Large intestine (tissue), 3 donors: ENCODE results near the gene AMOTL1. TPM values are rescaled to one million over a fixed set of nuclear protein-coding genes. Genes with fewer than 3 reads are reported as not detected.

ENCODE experiments used
- DNase-seq, 2 donors: peaks; one replicate each; pipeline versions ENCODE4 v3.0.0 to v3.0.0-alpha.2; 2013
- H3K27ac ChIP-seq: one replicate; pipeline ENCODE4 v1.5.1; 2013; ENCODE audit warnings: low read length
- H3K27me3 ChIP-seq: 2 replicates; pipeline ENCODE4 v1.6.1; 2013; ENCODE audit warnings: low read length; ENCODE audit not compliant: control insufficient read depth, insufficient read depth
- H3K36me3 ChIP-seq: 2 replicates; pipeline ENCODE4 v1.6.1; 2013; ENCODE audit warnings: low read length; ENCODE audit not compliant: control insufficient read depth, insufficient read depth
- H3K4me1 ChIP-seq: one replicate; pipeline ENCODE4 v1.6.1; 2013; ENCODE audit warnings: low read length; ENCODE audit not compliant: control insufficient read depth, insufficient read depth
- H3K4me3 ChIP-seq: one replicate; pipeline ENCODE4 v1.5.1; 2013; ENCODE audit warnings: low read length
- H3K9me3 ChIP-seq: one replicate; pipeline ENCODE4 v1.6.1; 2013; ENCODE audit warnings: mild to moderate bottlenecking, low read depth, low read length, moderate library complexity; ENCODE audit not compliant: control insufficient read depth
- WGBS: methylation state at CpG from one replicate; pipeline ENCODE4 v1.1.5; 2013; ENCODE audit warnings: low lambda C conversion rate; ENCODE audit not compliant: insufficient coverage; 5-methylcytosine and 5-hydroxymethylcytosine counted together
- polyA plus RNA-seq: library from polyadenylated mRNA; unstranded; fragments of 120-200 nt; gene quantifications from one replicate; pipeline ENCODE4 v1.2.1, GENCODE V29; 2013

The AMOTL1 gene
- polyA plus RNA-seq, 1 donor: 15.5 TPM

DNA sequence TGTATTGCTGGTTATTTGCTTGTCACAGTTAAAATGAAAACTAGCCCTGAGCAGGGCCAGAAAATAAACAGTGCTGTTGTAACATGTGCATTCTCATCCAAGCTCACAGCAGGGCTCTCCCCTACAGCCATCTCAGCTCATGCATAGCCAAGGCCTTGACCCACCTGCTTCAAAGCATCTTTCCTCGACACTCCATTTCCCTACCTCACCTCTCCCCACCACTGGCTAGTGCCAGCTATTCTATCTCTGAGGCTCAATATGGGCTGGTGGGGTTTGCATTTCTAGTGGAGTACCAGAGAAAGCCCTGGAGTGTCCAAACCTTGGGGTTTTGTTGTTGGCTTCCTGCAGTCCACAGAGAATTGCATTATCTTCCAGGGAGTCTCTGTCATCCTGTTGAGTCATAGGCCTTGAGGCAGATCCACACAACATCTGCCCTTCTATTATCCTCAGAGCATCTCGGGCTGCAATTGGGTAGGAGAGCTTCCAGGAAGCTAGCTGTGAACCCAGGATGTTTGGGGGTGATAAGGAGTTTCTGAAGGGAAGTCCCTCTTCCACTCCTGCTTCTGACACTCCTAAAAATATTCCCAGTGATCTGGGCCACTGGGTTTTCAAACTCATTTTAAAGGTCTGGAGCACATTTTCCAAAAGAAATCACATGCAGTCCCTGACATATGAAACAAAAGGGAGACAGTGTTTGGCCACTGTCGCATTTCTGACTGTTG, 36.1 kb upstream of the AMOTL1 start:
- no peak for DNase-seq
- no peaks in the 10 kb centered on the region for H3K36me3 ChIP-seq
- H3K9me3 ChIP-seq: no peaks in the 10 kb centered on the region
- no peak overlapping the region for H3K27ac ChIP-seq
- no peaks in the 10 kb centered on the region for H3K27me3 ChIP-seq
- no CpG with 5 or more reads among the region's 3 CpGs for WGBS
- no peak overlapping the region for H3K4me3 ChIP-seq
- peaks cover 25% of the 10 kb centered on the region for H3K4me1 ChIP-seq

DNA sequence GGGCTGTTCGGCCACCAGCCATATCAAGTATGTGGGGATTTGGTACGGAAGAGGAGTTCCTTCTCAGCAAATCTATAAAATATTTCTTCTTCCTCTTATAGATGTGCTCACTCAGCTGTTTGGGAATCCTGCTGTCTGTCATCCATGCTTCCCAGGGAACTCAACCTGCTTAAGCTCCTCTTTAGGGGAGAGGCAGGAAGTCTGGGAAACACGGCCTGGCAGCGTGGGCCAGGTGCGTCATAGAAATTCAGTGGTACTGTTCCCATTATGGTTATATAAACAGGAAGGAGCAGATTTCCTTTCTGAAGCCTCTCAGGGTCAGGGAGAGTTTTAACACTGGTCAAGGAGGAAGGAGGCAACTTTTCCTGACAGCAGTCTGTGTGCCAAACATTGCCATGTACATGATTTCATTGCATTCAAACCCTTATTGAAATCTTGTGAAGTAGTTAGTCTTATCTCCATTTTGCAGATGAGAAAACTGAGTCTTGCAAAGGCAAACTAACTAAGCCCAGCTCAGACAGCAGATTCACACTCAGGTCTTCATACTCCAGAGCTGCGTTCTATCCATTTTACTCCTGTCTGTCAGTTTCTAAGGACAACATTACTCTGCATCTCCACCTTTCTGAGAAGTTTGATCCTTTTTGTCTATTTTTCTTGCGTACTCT, 35.4 kb upstream of the AMOTL1 start:
- H3K4me3 ChIP-seq: no peak overlapping the region
- no peaks in the 10 kb centered on the region for H3K9me3 ChIP-seq
- H3K27me3 ChIP-seq: no peaks in the 10 kb centered on the region
- peak in 1 of 2 donors; percentile 27 for DNase-seq
- no peaks in the 10 kb centered on the region for H3K36me3 ChIP-seq
- 100% methylated on average over 1 of the region's 7 CpGs for WGBS
- peaks cover 30% of the 10 kb centered on the region for H3K4me1 ChIP-seq
- H3K27ac ChIP-seq: no peak overlapping the region

DNA sequence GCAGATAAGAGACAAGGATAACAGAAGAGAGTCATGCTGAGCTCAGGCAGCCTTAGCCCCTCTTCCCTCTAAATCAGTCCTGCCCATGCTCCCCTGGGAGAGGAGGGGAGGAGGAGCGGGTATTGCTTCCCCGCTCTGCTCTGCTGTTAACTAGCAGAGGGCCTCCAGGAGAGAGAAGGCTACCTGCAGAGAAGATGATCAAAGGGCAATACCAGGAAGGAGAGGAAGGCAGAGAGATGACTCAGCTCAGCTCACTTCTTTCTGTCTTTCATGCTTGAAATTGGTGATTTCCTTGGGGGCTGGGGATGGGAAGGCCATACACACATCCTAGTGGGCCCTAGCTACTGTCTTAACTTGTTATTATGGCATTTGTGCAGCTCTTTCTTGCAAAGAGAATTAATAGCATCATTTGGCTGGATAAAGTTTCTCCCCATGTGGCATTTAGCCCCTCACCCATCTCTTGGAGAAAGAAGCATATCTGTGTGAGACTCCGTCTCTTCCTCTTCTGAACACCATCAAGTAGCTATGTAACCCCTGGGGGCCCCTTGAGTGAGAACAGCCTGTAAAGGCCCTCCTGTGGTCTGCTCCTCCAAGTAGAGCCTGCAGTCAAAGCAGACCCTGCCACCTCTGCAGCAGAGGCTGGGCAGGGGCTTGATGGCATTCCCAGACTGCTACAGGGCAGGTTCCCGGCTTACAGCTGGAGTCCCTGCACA, 33.4 kb upstream of the AMOTL1 start:
- no CpG with 5 or more reads among the region's 4 CpGs for WGBS
- peak in 1 of 2 donors; percentile 58 for DNase-seq
- Histone ChIP-seq H3K36me3 (no peaks in the 10 kb centered on the region), H3K27me3 (peaks cover 6% of the 10 kb centered on the region), H3K27ac (peak overlapping the region; percentile 14), H3K4me1 (peaks cover 24% of the 10 kb centered on the region), H3K4me3 (no peak overlapping the region), H3K9me3 (no peaks in the 10 kb centered on the region)

DNA sequence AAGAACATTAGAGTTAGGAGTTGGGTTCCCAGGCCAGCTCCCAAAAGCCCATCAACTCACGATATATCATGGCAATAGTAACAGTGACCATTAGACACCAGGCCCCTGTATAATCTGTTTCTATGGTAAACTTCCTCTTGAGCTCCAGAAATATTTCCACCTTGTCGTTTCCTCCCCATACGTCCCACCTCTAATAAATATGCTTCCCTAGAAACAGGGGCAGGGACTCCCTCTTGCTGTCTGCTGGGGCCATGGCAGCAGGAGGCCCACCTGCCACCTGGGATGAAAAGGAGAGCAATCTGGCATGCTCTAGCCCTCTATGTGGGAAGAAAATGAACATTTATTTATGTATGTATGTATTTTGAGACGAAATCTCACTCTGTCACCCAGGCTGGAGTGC, 32.2 kb upstream of the AMOTL1 start:
- Histone ChIP-seq H3K27ac (no peak overlapping the region), H3K27me3 (peaks cover 16% of the 10 kb centered on the region), H3K4me1 (peaks cover 31% of the 10 kb centered on the region), H3K4me3 (no peak overlapping the region), H3K9me3 (peaks cover under 1% of the 10 kb centered on the region), H3K36me3 (no peaks in the 10 kb centered on the region)
- DNase-seq: no peak
- 100% methylated on average over 1 of the region's 4 CpGs for WGBS

DNA sequence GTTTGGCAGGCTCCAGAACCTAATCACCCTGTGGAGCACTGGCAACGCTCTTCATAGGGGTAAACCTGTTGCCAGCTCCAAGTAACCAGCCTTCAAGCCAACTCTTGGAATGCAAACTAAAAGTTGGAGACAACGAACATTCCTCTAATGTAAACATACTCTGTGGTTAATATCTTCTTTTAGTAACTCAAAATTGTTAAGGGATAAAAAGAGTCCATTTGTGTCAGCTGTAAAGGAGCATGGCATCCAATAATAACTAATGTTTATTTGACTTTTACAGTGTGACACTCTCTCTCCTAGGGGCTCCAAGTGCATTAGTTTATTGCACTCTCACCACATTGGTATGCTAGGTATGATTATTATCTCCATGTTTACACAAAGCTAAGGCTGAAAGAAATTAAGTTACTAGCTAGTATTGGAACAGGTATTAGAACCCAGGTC, 31.0 kb upstream of the AMOTL1 start:
- WGBS: no CpG with 5 or more reads among the region's 2 CpGs
- no peaks in the 10 kb centered on the region for H3K36me3 ChIP-seq
- peaks cover 22% of the 10 kb centered on the region for H3K27me3 ChIP-seq
- peaks cover 36% of the 10 kb centered on the region for H3K4me1 ChIP-seq
- no peak overlapping the region for H3K27ac ChIP-seq
- DNase-seq: peak in 1 of 2 donors; percentile 26
- H3K9me3 ChIP-seq: peaks cover 3% of the 10 kb centered on the region
- H3K4me3 ChIP-seq: no peak overlapping the region

DNA sequence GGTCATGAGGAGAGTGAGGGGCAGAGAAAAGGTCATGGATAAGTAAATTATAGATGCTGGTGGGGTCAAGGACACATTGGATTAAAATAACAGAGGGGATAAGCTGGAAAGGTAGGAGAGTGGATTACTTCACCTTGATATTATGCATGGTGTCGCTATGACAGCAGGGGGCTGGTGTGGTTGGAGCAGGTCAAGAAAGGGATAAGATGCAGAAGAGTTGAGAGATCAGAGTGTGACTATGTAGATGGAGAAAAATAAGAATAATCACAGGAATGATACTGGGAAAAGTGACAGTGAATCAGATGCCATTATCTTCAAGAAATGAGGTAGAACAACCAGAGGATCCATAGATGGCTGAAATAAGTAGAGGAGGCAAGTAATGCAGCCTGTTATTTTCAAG, 29.4 kb upstream of the AMOTL1 start:
- Histone ChIP-seq H3K36me3 (no peaks in the 10 kb centered on the region), H3K27ac (no peak overlapping the region), H3K9me3 (peaks cover 3% of the 10 kb centered on the region), H3K27me3 (peaks cover 22% of the 10 kb centered on the region), H3K4me1 (peaks cover 36% of the 10 kb centered on the region), H3K4me3 (no peak overlapping the region)
- no peak for DNase-seq
- no CpG with 5 or more reads among the region's 1 CpG for WGBS

DNA sequence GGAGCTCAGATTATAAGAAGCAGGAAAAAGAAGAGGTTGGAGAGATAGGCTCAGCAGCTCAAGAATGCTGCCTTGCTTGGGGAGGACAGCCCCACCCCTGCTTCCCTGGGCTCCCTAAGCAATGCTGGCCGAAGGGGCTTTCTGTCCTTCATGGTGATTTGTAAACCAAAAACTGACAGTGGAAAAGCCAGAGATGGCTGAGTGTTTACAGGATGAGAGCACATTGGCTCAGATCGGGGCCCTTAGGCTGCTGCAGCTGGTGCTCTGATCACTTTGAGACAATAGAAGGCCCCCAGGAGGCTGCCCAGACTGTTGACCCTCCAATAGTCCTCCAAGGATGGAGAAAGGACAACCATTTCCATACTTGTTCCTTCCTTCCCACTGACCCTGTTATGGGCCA, 28.8 kb upstream of the AMOTL1 start:
- Histone ChIP-seq H3K36me3 (no peaks in the 10 kb centered on the region), H3K27ac (no peak overlapping the region), H3K4me3 (no peak overlapping the region), H3K9me3 (peaks cover 3% of the 10 kb centered on the region), H3K4me1 (peaks cover 35% of the 10 kb centered on the region), H3K27me3 (peaks cover 22% of the 10 kb centered on the region)
- no CpG with 5 or more reads among the region's 2 CpGs for WGBS
- DNase-seq: no peak

DNA sequence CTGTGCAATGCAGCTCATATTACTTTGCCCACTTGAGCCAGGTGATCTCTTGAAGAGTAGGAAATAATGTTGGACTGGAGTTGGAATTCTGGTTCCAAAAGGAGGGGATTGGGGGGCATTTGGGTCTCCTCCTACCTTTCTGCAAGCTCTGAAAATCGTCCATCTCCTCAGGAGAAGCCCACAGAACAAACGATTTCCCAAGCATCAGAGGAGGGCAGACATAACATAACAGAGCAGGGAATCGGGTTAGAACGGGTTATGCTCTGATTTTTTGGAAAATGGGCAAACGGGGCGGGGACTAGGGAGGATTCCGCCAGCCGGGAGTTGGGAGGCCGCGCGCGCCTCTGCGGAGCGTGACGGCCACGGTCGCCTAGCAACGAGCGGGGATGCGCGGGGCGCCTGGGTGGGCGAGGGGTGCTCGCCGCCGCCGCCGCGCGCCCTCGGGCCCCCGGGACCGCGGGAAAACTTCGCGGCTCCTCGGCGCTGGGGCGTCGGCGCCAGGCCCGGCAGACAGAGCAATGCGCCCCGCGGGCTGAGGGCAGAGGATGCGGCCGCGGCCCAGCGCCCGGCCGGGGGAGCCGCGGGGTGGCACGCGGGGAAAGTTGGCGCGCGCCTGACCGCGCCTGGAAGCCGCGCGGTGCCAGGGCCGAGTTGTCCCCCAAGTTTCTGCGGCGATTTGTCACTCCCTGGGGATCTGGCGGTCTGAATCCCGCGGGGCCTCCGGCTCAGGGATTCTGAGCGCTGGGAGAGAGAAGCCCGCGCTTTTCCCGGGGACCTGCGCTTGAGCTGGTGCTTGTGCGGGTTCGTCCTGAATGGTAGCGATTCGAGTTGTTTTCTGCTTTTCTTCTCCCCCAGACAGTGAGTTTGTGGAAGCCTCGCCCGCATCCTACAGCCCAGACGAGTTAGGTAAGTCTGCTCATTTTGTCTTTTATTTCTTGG, 27.8 kb upstream of the AMOTL1 start:
- no CpG with 5 or more reads among the region's 82 CpGs for WGBS
- DNase-seq: peak in 1 of 2 donors; percentile 39
- Histone ChIP-seq H3K4me1 (peaks cover 26% of the 10 kb centered on the region), H3K27me3 (peaks cover 22% of the 10 kb centered on the region), H3K9me3 (peaks cover 3% of the 10 kb centered on the region), H3K4me3 (peak overlapping the region; percentile 46), H3K27ac (no peak overlapping the region), H3K36me3 (no peaks in the 10 kb centered on the region)

DNA sequence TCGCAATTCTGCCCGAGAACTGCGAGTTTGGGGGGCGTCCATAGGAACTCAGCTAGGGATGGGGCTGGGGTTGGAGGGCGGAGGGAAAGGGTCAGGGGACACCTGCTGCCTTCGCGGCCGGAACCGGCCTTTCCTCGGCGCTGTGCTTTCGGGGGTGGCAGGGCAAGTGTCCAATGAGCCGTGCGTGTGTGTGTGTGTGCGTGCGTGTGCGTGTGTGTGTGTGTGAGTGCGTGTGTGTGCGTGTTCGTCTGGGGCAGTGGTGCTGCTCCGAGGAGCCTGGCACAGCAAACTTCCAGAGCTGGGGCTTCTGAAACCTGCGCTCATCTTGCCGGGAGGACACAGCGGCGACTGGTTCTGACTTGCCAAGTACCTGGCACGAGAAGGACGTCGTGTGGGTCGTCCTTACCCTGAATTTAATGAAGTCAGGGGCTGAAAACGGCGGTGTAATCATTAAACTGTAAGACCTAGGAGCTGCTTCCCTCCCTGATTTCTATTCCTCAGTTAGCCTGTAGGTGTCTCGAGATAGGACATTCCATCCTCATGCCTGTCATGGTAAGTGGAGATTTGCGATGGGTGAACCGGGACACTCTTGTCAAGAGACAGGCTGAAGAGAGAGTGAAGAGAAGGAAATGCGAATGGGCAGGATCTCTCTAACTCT, 27.0 kb upstream of the AMOTL1 start:
- no peak overlapping the region for H3K27ac ChIP-seq
- H3K27me3 ChIP-seq: peaks cover 22% of the 10 kb centered on the region
- WGBS: 0% methylated on average over 3 of the region's 35 CpGs
- H3K36me3 ChIP-seq: no peaks in the 10 kb centered on the region
- peaks cover 3% of the 10 kb centered on the region for H3K9me3 ChIP-seq
- H3K4me1 ChIP-seq: peaks cover 23% of the 10 kb centered on the region
- peak overlapping the region; percentile 46 for H3K4me3 ChIP-seq
- peak in 1 of 2 donors; percentile 71 for DNase-seq
